IPS-18c (cell line): ENCODE measurements around the gene NOP9.

Experiments used
- H3K4me3 ChIP-seq: 2 replicates; pipeline ENCODE4 v1.7.0; 2013; ENCODE audit warnings: low read depth, mild to moderate bottlenecking, low read length, moderate library complexity; ENCODE audit not compliant: insufficient read depth
- H3K9me3 ChIP-seq: one replicate; pipeline ENCODE4 v1.6.1; 2013; ENCODE audit warnings: mild to moderate bottlenecking, low read length, moderate library complexity; ENCODE audit not compliant: control insufficient read depth, insufficient read depth

Gene NOP9

DNA sequence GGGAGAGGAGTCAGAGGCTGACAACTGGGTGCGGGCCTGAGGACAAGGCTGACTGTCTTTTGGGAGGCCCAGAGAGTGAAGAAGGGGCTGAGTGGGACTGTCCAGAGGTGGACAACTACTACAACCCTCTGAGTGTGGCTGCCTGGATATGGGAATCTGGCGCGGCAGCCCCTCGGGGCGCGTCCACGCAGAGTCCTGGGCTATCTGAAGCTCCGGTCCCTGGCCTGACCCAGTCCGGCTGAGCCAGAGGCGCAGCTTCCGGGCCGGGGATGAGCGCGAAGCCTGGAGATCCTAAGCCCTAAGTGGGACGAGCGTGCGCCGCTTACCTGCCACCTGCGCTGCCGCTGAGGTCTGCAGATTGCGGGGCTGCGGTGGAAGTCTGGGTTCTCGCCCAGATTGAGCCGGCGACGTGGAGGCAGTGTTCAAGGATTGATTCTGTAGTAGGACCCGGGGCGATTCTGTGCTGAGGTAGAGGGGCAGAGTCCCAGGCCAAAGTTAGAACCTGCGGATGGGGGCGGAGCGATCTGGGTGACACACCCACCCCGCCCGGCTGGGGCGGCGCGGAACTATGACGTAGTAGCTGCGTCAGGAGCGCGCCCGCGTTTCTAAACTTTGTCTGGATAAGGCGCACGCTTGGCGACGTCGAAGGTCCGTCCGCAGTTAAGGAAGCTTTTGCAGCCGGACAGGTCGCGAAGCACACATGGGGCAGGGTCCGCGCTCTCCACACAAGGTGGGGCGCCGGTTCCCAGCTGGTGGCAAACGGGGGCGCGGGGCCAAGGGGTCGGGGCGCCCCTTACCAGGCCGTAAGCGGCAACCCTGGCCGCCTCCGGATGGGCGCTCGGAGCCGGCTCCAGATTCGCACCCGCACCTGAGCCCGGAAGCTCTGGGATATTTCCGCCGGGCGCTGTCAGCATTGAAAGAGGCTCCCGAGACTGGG lies at the start of gene NOP9, which contains the start of gene DHRS1:
TSS of gene NOP9 (plus strand) at position 596 of the 937 bp plus-strand sequence. CDS start at position 701, 105 bp downstream.
TSS of gene DHRS1 (minus strand) at position 526 of the 937 bp plus-strand sequence. CDS start 674 bp downstream, outside the sequence.
- no peaks in the 10 kb centered on the region for H3K9me3 ChIP-seq

GRCh38 chr14:24250354-24250753 lies 49.3 kb upstream of the NOP9 start:
- no peak overlapping the region for H3K4me3 ChIP-seq
- no peaks in the 10 kb centered on the region for H3K9me3 ChIP-seq

More for the DNA sequence above, at the start of gene NOP9, which contains the start of gene DHRS1:
- peak within 1 kb of the TSS; percentile 92 for H3K4me3 ChIP-seq

GRCh38 chr14:24251880-24252288 lies 47.8 kb upstream of the NOP9 start:
- Histone ChIP-seq H3K4me3 (no peak overlapping the region), H3K9me3 (no peaks in the 10 kb centered on the region)

GRCh38 chr14:24252289-24253124 lies 47.1 kb upstream of the NOP9 start:
- Histone ChIP-seq H3K4me3 (no peak overlapping the region), H3K9me3 (no peaks in the 10 kb centered on the region)

DNA sequence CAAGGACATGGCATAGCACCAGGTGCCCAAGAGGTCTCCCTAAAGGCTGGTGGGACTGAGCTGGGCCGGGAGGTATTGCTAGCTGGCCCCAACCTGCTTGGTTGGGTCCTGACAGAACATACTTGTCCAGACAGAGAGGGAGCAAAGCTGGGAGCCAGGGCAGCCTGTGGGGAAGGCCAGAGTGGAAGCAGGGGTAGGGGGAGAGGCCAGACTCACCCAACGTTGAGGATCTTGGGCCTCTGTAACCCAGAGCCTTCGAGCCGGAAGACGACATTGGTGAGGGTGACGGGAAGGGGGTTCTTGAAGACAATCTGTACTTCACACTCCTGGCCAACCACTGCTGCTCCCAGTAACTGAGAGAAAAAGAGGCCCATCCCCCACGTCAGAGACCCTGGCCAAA lies 45.7 kb upstream of the NOP9 start:
- Histone ChIP-seq H3K4me3 (no peak overlapping the region), H3K9me3 (no peaks in the 10 kb centered on the region)

DNA sequence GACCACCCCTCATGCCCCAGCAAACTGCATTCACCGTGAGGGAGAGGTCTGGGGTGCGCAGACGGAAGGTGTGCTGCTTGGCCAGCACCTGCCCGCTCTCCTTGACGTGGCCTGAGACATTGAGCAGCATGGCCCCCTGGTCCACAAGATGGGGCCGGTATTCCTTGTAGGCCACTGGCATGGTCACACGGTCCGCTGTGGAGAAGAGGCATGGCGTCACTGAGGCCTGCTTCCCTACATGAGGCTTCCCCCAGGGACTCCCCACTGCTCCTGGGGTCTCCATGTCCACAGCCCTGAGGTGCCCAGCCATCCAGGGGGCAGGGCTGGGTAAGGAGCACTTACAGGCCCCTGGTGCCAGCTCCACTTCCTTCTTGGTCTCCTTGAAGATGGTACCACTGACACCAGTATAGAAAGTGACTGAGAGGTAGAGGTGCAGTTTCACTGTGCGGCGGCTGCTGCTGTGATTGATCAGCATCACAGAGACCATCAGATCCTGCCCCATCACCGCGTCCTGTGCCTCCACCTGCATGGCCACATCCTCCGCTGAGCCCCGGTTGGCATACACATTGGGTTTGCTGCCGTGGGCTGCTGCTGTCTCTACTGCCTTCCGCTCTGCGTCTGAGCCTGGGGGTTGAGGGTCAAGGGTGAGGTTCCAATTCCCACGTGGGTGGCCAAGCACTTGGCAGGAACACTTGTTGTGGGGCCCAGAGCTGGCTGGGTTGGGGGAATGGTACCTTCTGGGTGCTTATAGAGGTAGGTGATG lies 44.8 kb upstream of the NOP9 start:
- Histone ChIP-seq H3K9me3 (no peaks in the 10 kb centered on the region), H3K4me3 (no peak overlapping the region)

GRCh38 chr14:24255438-24255837 lies 44.2 kb upstream of the NOP9 start:
- Histone ChIP-seq H3K4me3 (no peak overlapping the region), H3K9me3 (no peaks in the 10 kb centered on the region)

DNA sequence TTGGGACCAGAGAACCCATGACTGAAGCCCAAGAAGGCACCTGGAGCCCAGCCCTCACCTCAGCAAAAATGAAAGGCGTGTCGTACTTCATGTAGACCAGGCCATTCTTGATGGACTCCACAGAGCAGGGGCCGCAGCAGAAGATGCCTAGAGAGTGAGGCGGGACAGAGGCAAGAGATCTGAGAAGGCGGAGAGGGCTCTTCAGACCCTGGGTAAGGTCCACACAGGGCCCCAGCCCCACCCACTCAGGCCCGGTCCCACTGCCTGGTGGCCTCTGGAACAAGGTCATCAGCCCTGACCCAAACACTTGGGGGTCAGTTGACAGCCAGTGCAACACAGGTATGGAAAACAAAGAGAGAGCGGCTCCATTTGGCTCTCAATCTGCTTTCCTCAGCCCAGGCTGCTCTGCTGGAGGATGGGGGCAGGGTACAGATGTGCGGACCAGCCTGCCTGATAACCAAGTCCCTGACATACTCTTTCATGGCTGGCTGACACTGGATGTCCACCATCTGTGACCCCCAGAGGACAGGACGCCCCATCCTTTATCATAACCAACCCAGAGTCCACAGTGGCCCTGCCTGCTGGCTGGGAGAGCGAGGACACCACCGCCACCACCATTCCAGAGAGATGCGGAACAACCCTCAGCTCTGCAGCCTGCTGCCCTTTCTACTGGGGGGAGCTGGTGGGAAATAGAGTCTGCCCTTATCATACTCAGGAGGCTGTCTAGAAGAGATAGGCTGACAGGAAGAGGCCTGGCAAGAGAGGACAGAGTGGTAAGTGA lies 43.5 kb upstream of the NOP9 start:
- H3K4me3 ChIP-seq: no peak overlapping the region
- H3K9me3 ChIP-seq: no peaks in the 10 kb centered on the region

- Histone ChIP-seq H3K9me3 (no peaks in the 10 kb centered on the region), H3K4me3 (no peak overlapping the region)
These were observed 42.7 kb upstream of the NOP9 start for GRCh38 chr14:24256960-24257359.

- Histone ChIP-seq H3K9me3 (no peaks in the 10 kb centered on the region), H3K4me3 (no peak overlapping the region)
These were observed 41.5 kb upstream of the NOP9 start for GRCh38 chr14:24258119-24258518.

GRCh38 chr14:24258548-24259265 lies 40.9 kb upstream of the NOP9 start:
- no peaks in the 10 kb centered on the region for H3K9me3 ChIP-seq
- H3K4me3 ChIP-seq: no peak overlapping the region

DNA sequence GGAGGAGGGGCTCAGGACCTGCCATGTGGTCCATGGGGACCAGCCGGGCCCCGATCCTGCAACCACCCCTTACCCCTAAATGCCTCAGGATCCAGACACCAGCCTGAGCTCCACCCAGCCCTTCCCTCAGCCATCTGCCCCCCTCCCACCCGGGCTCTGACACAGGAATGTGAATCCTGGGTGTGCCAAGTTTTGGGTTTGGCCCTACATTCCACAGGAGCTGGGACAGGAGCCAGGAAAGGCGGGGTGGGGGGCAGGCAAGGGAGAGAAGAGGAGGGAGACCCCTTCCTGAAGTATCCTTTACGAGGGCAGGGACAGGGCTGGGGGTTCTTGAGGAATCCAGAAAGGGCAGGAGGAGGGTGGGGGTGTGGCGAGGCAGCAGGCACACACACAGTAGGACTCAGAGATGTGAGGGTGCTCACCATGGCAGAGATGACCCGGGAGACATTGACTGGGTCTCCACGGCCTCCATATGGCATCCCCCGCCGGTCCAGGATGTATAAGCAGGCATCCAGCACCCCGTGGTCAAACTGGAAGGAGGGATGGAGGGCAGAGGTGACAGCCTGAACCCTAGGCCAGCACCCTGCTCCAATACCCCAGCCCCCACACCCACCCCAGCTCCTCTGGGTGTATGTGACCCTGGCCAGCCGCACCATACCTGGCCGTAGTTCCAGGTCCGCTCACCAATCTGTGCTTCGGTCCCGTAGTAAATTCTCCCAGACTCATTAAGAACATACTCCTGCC lies 40.2 kb upstream of the NOP9 start:
- no peak overlapping the region for H3K4me3 ChIP-seq
- H3K9me3 ChIP-seq: no peaks in the 10 kb centered on the region

GRCh38 chr14:24260026-24260779 lies 39.4 kb upstream of the NOP9 start:
- no peak overlapping the region for H3K4me3 ChIP-seq
- no peaks in the 10 kb centered on the region for H3K9me3 ChIP-seq

GRCh38 chr14:24260780-24261157 lies 38.9 kb upstream of the NOP9 start:
- Histone ChIP-seq H3K4me3 (no peak overlapping the region), H3K9me3 (no peaks in the 10 kb centered on the region)
